SU-DHL-6 (cell line): ENCODE data around the gene MROH2A.
"Not testable (repeated sequence)": the region's sequence is repeated elsewhere in the genome, so short reads cannot be mapped to it uniquely, and the experiment has no call there.

Experiments used
- H2AFZ ChIP-seq: fragments of 200-600 bp; sonication (generic); 2 replicates; pipeline ENCODE4 v1.6.1; 2014; ENCODE audit warnings: low read depth, mild to moderate bottlenecking, moderate library complexity, mixed read lengths, antibody characterized with exemption, low read length; ENCODE audit not compliant: severe bottlenecking
- H3F3A ChIP-seq: fragments of 200-600 bp; shearing (Covaris generic); 2 replicates; pipeline ENCODE4 v1.6.0; 2016; ENCODE audit warnings: antibody characterized with exemption, mild to moderate bottlenecking; ENCODE audit not compliant: insufficient read depth
- H3K27ac ChIP-seq: fragments of 200-600 bp; sonication (generic); 2 replicates; pipeline ENCODE4 v1.5.1; 2016; ENCODE audit warnings: low read depth, mild to moderate bottlenecking, low read length, moderate library complexity, mixed read lengths
- H3K27me3 ChIP-seq: fragments of 200-600 bp; sonication (generic), shearing (Covaris generic); 2 replicates; pipeline ENCODE4 v1.6.0; 2014; ENCODE audit warnings: mild to moderate bottlenecking, low read length
- H3K36me3 ChIP-seq: fragments of 200-600 bp; sonication (generic); 2 replicates; pipeline ENCODE4 v1.6.1; 2014; ENCODE audit warnings: mild to moderate bottlenecking, low read length, mixed read lengths
- H3K4me2 ChIP-seq: fragments of 300-600, 200-600 bp; shearing (Covaris generic), sonication (generic); 2 replicates; pipeline ENCODE4 v1.6.0; 2014; ENCODE audit warnings: low read length, low read depth, mild to moderate bottlenecking; ENCODE audit not compliant: poor library complexity, severe bottlenecking
- H3K4me3 ChIP-seq: fragments of 200-600 bp; sonication (generic); 2 replicates; pipeline ENCODE4 v1.5.1; 2014; ENCODE audit warnings: antibody characterized with exemption, low read length, mild to moderate bottlenecking, mixed read lengths; ENCODE audit not compliant: insufficient read depth, poor library complexity, severe bottlenecking
- H3K79me2 ChIP-seq: fragments of 200-600 bp; sonication (generic); 2 replicates; pipeline ENCODE4 v1.6.1; 2014; ENCODE audit warnings: mild to moderate bottlenecking, low read length, moderate library complexity; ENCODE audit not compliant: insufficient read depth
- H3K9ac ChIP-seq: fragments of 200-600 bp; sonication (generic); 2 replicates; pipeline ENCODE4 v1.7.0; 2014; ENCODE audit warnings: mild to moderate bottlenecking, low read length
- H3K9me2 ChIP-seq: fragments of 200-600 bp; sonication (generic); replicated peaks from 2 replicates; pipeline ENCODE4 v1.6.1; 2014; ENCODE audit warnings: low read length; ENCODE audit not compliant: insufficient read depth
- H3K9me3 ChIP-seq: fragments of 200-600 bp; sonication (generic); 2 replicates; pipeline ENCODE4 v1.6.1; 2014; ENCODE audit warnings: low read length, mixed read lengths; ENCODE audit not compliant: insufficient read depth
- H4K20me1 ChIP-seq: fragments of 200-600 bp; sonication (generic); 2 replicates; pipeline ENCODE4 v1.6.1; 2014; ENCODE audit warnings: low read depth, mild to moderate bottlenecking, antibody characterized with exemption, low read length, moderate library complexity, mixed read lengths
- EZH2phosphoT487 ChIP-seq: fragments of 200-600 bp; sonication (generic), shearing (Covaris generic); conservative IDR thresholded peaks from 2 replicates; pipeline ENCODE4 v1.6.1; 2018; ENCODE audit warnings: mild to moderate bottlenecking, antibody characterized with exemption, low read length, moderate library complexity, mixed read lengths
- TF ChIP-seq, protein P1 (sequence below): fragments of 200-600 bp; sonication (generic); IDR thresholded peaks from one replicate; pipeline ENCODE4 v1.5.1; 2017; ENCODE audit warnings: antibody characterized with exemption, mild to moderate bottlenecking, low read length, moderate library complexity; ENCODE audit not compliant: insufficient read depth, poor library complexity, severe bottlenecking

The MROH2A gene

DNA sequence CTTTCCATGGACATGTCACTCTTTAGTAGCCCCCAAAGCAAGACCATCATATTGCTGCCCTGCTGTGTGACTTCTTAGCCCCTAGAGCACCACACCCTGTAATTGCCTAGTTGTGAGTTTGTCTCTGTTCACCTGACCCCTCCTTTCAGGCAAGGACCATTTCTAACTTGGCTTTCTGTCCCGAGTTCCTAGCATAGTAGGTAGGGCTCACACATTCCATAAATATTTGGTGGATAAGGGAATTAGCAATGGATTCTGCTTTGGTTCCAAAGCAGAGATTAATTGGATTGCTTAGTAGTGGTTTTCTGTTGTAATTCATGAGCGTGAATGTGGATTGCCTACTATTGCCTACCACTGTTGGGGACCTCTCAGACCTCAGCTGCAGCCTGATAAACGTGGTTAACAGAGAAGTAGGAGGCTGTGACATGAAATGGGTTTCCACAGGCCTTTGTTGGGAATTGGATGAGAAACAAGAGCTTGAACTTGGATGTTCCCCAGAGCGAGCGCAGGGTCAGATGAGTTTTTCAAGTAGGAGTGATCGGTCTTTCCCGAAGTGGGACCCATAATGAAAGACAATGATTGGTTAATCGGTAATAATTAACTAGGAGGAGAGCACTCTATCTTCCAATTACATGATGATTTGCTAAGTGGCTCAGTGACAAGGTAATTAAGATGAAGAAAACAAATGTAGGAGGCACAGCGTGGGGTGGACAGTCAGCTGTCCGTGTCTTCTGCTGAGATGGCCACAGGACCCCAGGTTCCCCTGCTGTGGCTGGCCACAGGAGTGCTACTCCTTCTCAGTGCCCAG, 31.5 kb upstream of the MROH2A start:
- no peak overlapping the region for H3K27ac ChIP-seq
- no peaks in the 10 kb centered on the region for H3K36me3 ChIP-seq
- H3K9me2 ChIP-seq, result no peaks in the 10 kb centered on the region
- no peak overlapping the region for H3K9ac ChIP-seq
- no peaks in the 10 kb centered on the region for H4K20me1 ChIP-seq
- no peaks in the 10 kb centered on the region for H3K27me3 ChIP-seq
- no peaks in the 10 kb centered on the region for H3F3A ChIP-seq
- H3K4me3 ChIP-seq, result no peak overlapping the region
- H3K4me2 ChIP-seq, result no peak overlapping the region
- H3K9me3 ChIP-seq, result peaks cover 5% of the 10 kb centered on the region; the same call in 1 of the 2 replicates
- no peaks in the 10 kb centered on the region for H3K79me2 ChIP-seq
- TF ChIP-seq EZH2phosphoT487, result no peak
- TF ChIP-seq, protein P1, sequence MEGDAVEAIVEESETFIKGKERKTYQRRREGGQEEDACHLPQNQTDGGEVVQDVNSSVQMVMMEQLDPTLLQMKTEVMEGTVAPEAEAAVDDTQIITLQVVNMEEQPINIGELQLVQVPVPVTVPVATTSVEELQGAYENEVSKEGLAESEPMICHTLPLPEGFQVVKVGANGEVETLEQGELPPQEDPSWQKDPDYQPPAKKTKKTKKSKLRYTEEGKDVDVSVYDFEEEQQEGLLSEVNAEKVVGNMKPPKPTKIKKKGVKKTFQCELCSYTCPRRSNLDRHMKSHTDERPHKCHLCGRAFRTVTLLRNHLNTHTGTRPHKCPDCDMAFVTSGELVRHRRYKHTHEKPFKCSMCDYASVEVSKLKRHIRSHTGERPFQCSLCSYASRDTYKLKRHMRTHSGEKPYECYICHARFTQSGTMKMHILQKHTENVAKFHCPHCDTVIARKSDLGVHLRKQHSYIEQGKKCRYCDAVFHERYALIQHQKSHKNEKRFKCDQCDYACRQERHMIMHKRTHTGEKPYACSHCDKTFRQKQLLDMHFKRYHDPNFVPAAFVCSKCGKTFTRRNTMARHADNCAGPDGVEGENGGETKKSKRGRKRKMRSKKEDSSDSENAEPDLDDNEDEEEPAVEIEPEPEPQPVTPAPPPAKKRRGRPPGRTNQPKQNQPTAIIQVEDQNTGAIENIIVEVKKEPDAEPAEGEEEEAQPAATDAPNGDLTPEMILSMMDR, result no peak
- H2AFZ ChIP-seq, result no peak overlapping the region

DNA sequence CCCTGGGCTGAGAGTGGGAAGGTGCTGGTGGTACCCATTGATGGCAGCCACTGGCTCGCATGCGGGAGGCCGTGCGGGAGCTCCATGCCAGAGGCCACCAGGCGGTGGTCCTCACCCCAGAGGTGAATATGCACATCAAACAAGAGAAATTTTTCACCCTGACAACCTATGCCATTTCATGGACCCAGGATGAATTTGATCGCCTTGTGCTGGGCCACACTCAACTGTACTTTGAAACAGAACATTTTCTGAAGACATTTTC, 30.9 kb upstream of the MROH2A start:
- Histone ChIP-seq H3K4me2 (no peak overlapping the region), H4K20me1 (no peaks in the 10 kb centered on the region), H3K9me3 (peaks cover 5% of the 10 kb centered on the region; the same call in 1 of the 2 replicates), H3K27ac (no peak overlapping the region), H3K4me3 (no peak overlapping the region), H3K36me3 (no peaks in the 10 kb centered on the region), H3K9ac (no peak overlapping the region), H3F3A (no peaks in the 10 kb centered on the region), H3K27me3 (no peaks in the 10 kb centered on the region), H2AFZ (no peak overlapping the region), H3K79me2 (no peaks in the 10 kb centered on the region), H3K9me2 (no peaks in the 10 kb centered on the region)
- TF ChIP-seq EZH2phosphoT487, result no peak
- TF ChIP-seq, protein P1, result no peak

DNA sequence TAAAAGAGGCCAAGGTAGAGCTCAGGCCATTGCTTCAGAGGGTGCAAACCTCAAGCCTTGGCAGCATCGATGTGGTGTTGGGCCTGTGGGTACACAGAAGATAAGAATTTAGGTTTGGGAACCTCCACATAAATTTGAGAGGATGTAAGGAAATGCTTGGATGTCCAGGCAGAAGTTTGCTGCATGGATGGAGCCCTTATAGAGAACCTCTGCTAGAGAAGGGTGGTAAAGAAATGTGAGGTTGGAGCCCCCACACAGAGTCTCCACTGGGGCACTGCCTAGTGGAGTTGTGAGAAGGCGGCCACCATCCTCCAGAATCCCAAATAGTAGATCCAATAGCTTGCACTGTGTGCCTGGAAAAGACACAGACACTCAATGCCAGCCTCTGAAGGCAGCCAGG, 27.4 kb upstream of the MROH2A start:
- not testable (repeated sequence) for H3F3A ChIP-seq, H4K20me1 ChIP-seq, H3K9me3 ChIP-seq, H3K4me3 ChIP-seq, H2AFZ ChIP-seq, H3K9ac ChIP-seq, H3K4me2 ChIP-seq, H3K36me3 ChIP-seq, H3K27ac ChIP-seq, H3K9me2 ChIP-seq, H3K79me2 ChIP-seq, H3K27me3 ChIP-seq

DNA sequence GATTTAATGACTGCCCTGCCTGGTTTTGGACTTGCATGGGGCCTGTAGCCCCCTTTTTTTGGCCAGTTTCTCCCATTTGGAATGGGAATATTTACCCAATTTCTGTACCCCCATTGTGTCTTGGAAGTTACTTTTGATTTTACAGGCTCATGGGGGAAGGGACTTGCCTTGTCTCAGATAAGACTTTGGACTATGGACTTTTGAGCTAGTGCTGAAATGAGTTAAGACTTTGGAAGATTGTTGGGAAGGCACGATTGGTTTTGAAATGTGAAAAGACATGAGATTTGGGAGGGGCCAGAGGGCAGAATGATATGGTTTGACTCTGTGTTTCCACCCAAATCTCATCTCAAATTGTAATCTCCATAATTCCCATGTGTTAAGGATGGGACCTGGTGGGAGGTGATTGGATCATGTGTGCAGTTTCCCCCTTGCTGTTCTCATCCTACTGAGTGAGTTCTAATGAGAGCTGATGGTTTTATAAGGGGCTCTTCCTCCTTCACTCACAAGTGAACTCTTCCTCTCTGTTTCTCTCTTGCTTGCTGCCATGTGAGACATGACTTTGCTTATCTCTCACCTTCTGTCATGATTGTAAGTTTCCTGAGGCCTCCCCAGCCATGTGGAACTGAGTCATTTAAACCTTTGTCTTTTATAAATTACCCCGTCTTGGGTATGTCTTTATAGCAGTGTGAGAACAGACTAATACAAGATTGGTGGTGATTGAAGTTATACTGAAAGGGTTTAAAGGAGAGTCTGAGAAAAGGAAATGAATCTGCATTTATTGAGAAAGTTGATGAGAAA, 26.7 kb upstream of the MROH2A start:
- not testable (repeated sequence) for H3K36me3 ChIP-seq, H3K9me2 ChIP-seq, H3K79me2 ChIP-seq, H3K9ac ChIP-seq, H4K20me1 ChIP-seq, H3K4me2 ChIP-seq, H2AFZ ChIP-seq, H3K9me3 ChIP-seq, H3K27me3 ChIP-seq, H3K27ac ChIP-seq, H3F3A ChIP-seq, H3K4me3 ChIP-seq
